Measurements from ENCODE around the gene CNTN2.

CNTN2 gene

GRCh38 chr1:205042911-205043806 lies at the start of gene CNTN2:
CNTN2 (plus strand) TSS chr1:205043212; CDS start chr1:205053186, 9,974 bp downstream.
- no peak for DNase-seq

GRCh38 chr1:204994086-204994862 lies 48.7 kb upstream of the CNTN2 start:
- DNase-seq, result no peak

- DNase-seq, result no peak
These were observed 46.0 kb upstream of the CNTN2 start for GRCh38 chr1:204996981-204997380.

- DNase-seq, result no peak
These were observed 45.2 kb upstream of the CNTN2 start for GRCh38 chr1:204997591-204998355.

GRCh38 chr1:205001162-205001561 lies 41.9 kb upstream of the CNTN2 start:
- DNase-seq, result no peak

- DNase-seq, result no peak
These were observed 40.3 kb upstream of the CNTN2 start for GRCh38 chr1:205002705-205003104.

GRCh38 chr1:205003358-205004131 lies 39.5 kb upstream of the CNTN2 start:
- no peak for DNase-seq

- no peak for DNase-seq
These were observed 38.7 kb upstream of the CNTN2 start for GRCh38 chr1:205004351-205004750.

- no peak for DNase-seq
These were observed 34.1 kb upstream of the CNTN2 start for GRCh38 chr1:205008896-205009295.

GRCh38 chr1:205009670-205010069 lies 33.3 kb upstream of the CNTN2 start:
- DNase-seq, result no peak

- no peak for DNase-seq
These were observed 30.4 kb upstream of the CNTN2 start for GRCh38 chr1:205012391-205013140.

- DNase-seq, result peak; percentile 43
These were observed 29.2 kb upstream of the CNTN2 start for GRCh38 chr1:205013683-205014367.

- no peak for DNase-seq
These were observed 28.2 kb upstream of the CNTN2 start for GRCh38 chr1:205014783-205015182.

GRCh38 chr1:205015241-205015640 lies 27.8 kb upstream of the CNTN2 start:
- no peak for DNase-seq

GRCh38 chr1:205016075-205016474 lies 26.9 kb upstream of the CNTN2 start:
- no peak for DNase-seq

- no peak for DNase-seq
These were observed 26.4 kb upstream of the CNTN2 start for GRCh38 chr1:205016584-205016983.

GRCh38 chr1:205017001-205017400 lies 26.0 kb upstream of the CNTN2 start:
- no peak for DNase-seq

GRCh38 chr1:205017766-205018165 lies 25.2 kb upstream of the CNTN2 start:
- no peak for DNase-seq

- DNase-seq, result no peak
These were observed 24.6 kb upstream of the CNTN2 start for GRCh38 chr1:205018381-205018780.

GRCh38 chr1:205020466-205020865 lies 22.5 kb upstream of the CNTN2 start:
- DNase-seq, result no peak

- DNase-seq, result no peak
These were observed 18.3 kb upstream of the CNTN2 start for GRCh38 chr1:205024679-205025078.

Measured in NCI-H226 (cell line).